B cell (primary cell): ENCODE measurements around the gene PTPRG.

ENCODE experiments used
- EZH2 ChIP-seq: IDR thresholded peaks from 2 replicates; pipeline ENCODE4 v1.6.1; 2012; ENCODE audit warnings: borderline replicate concordance, low read depth, mild to moderate bottlenecking, moderate library complexity, low read length; ENCODE audit not compliant: insufficient read depth, poor library complexity, severe bottlenecking
- TF ChIP-seq, protein P1 (sequence below): fragments of 200-600 bp; IDR thresholded peaks from one replicate; pipeline ENCODE4 v1.8.0; 2022; ENCODE audit warnings: antibody characterized with exemption, mild to moderate bottlenecking

DNA sequence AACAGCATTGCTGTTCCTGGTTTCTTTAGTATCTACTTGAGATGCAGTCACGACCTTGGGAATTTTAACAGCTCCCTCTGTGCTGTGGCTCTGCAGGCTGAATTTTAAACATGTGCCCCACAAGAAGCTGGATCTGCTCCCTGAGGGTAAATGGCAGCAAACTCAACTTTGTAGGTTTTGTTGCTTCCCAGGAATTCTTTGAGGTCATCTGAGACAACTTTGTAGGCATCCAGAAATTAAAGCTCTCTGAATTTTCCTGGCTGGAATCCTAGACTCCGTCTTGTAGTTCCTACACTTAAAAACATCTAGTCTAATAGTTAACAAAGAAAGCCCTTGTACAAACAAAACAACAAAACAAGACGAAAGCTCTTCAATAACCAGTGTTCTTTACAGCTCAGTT, 445.7 kb downstream of the PTPRG start:
- TF ChIP-seq, protein P1, sequence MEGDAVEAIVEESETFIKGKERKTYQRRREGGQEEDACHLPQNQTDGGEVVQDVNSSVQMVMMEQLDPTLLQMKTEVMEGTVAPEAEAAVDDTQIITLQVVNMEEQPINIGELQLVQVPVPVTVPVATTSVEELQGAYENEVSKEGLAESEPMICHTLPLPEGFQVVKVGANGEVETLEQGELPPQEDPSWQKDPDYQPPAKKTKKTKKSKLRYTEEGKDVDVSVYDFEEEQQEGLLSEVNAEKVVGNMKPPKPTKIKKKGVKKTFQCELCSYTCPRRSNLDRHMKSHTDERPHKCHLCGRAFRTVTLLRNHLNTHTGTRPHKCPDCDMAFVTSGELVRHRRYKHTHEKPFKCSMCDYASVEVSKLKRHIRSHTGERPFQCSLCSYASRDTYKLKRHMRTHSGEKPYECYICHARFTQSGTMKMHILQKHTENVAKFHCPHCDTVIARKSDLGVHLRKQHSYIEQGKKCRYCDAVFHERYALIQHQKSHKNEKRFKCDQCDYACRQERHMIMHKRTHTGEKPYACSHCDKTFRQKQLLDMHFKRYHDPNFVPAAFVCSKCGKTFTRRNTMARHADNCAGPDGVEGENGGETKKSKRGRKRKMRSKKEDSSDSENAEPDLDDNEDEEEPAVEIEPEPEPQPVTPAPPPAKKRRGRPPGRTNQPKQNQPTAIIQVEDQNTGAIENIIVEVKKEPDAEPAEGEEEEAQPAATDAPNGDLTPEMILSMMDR: no peak
- TF ChIP-seq EZH2: no peak
